Stimulated activated CD4-positive, alpha-beta T cell treated with anti-CD3 and anti-CD28 coated beads, Interleukin-15, amount 100 ng/mL, for 48 hours (primary cell): Measurements from ENCODE around the gene LRMDA.

ENCODE experiments used
- DNase-seq, 2 donors: peaks; one replicate each; pipeline ENCODE4 v3.0.0-alpha.2; 2020; ENCODE audit warnings: low read depth in 2 of 2

Gene LRMDA

DNA sequence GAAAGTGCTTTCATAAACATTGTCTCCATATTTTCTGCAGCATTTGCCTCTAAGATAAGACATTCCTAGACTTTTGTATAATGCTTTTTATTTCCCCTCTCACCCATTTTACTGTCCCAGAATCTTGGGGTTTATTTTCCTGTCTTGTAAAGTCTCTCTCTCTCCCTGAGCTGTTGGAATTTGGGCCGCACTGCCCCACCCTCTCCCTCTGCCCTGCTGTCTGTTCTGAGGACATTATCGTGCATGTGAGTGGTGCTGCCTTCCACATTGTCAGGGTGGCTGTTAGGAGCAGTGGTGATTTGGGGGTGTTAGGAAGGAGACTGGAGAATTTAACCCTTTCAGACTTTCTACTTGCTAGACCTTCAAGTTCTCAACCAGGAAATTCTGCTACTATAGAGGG lies 16.7 kb downstream of the LRMDA start:
- no peak for DNase-seq

DNA sequence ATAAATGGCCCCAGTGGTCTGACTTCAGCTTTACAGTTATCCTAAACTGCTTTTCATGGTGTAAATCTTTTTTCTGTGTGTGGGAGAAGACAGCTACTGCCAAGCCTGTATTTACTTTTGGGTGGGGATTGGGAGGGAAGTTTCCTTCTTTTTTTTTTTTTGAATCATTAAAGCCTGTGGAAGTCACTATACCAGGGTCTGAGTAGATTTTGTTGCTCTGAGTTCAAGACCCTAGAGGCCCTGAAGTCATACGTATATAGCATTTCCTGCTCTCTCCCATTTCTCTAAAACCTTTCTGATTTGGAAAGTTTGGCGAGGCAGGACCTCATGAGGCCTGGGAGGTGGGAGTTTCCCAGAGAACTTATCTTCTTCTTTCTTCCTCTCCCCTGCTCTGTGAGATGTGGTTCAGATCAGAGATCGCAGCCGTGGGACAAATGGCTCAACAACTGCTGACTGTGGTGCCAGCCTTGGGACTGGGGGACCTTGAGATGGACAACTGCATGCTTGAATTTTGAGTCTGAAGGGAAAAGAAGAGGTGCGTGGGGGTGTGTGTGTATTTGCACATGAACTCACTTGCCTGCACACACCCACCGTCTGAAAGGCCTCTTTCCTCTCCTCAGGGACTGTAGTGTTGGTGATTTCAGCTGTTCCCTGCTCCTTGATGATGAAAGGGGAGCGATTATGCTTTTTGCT lies 18.1 kb downstream of the LRMDA start:
- no peak for DNase-seq

DNA sequence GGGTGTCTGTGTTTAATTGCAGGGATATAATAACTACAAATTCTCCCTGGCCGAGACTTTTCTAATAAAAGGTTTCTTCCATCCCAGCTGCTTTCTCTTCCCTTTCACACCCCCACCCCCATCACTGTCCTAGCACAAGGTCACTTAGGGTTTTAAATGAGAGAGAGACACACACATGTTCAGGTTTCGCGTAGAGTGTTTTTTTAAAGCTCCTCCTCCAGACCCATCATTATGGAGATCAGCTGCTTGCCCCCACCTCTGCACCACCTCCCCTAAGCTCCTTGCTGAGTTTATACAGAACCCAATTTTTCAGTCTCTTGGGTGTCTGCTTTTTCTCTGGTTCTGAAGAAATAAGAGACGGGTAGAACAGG lies 18.6 kb downstream of the LRMDA start:
- DNase-seq, result no peak

DNA sequence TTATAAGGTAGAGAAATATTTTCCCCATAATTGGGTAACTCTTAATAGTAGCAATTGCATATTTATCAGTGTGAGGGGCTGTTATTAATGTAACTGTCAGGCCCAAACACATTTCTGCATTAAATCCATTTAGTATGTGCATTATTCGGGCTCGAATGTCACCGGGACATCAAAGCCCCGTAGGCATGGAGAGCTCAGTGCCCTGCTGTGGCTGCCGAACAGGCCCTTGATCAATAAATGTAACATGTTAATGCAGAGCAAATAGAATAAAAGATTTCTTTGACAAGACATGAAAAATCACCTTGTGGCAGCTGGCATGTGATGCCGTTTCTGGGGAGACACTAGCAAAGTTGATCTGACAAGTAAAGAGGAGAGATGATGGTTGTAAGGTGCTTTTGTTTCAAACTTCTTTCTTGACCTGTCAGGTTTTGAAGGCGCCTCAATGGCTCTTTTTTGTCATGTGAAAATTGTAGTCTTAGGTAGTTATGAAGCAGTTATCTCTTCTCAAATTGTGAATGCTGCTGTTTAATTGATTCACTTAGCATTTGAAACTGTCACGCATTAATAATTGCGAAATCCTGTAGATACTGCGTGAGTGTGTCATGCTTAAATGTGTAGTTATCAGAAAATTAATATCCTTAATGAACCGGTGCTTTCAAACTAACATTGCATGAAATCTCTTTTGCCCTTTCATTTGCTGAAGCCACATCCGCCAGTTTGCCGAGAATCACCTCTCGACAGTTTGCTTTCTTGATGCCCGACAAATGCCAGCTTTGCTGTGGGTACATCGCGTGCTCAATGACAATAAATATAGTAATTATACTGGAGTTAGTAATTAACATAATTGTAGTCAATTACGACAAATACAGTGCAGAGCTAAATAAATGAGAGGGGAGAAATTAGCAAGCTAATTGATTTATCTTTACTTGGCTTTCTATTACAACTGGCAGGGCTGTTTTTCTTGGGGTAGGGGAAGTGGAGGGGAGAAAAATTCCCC lies 19.5 kb downstream of the LRMDA start:
- DNase-seq, result no peak

DNA sequence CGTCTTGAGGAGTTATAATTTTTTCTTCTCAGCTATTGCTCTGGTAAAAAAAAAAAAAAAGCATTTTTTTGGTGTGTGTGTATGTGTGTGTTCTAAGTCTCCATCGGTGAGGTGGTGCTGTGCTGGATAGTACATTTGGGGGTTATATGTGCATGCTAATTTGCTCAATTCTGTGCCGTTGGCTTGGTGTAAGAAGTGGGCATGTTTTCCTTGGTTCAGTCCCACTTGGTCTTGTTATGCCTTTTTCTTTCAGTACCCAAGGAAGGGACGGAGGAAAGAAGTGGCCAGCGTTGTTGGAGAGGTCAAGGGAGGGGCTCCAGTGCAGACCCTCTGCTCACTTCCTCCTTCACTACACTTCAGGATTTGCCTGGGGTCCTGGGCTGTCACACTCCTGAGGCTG lies 20.4 kb downstream of the LRMDA start:
- DNase-seq, result no peak

DNA sequence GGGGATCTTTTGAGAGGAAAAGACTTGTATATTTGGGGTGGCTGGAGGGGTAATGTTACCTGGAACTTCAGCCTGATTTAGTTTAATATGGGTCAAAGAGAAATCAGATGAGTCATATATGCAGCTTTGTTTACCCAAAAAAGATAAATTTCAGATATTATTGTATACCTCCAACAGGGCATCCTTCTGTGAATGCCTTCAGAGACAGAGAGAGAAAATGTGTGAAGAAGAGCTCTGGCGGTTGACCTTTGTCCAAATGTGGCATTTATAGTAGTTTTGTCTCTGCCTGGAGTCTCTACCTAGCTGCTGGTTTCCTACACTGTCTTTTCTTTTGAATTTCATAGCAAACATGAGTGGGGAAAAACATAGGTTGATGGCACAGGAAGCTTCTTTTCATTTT lies 21.6 kb downstream of the LRMDA start:
- DNase-seq, result no peak

DNA sequence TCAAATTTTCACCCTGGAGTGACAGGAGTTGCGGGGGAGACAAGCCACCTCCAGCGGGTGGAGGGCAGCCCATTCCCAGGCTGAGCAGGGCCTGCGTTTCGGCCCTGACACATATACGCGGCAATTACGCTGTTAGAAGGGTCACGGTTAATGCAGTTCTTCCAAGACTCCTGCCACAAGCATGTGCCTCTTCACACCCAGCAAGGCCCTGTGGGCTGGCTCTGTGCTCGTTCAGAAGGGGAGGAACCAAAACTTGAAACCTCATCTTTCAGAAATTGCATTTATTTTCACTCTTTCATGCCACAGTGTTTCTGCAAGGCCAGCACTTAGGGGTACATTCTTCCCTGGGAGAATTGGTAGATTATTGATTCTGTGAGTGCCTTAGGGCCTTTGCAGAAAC lies 24.7 kb downstream of the LRMDA start:
- DNase-seq, result no peak

DNA sequence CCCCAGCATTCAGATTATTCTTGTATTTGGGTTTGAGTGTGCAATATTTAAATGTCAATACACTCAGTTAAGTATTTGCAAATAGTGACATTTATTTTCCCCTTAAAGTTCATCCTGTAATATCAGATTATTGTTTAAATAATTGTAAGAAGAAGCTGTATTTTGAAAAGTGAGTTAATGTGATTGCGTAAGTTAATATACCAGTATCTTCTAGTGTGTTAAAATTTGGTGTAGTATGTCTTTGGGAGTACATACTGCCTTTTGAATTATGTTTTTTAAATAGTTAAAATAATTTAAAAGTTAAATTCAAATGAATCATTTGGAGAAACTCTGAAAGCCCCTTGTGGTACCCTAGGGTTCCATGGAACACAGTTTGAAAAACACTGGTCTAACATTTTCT lies 28.6 kb downstream of the LRMDA start:
- no peak for DNase-seq

DNA sequence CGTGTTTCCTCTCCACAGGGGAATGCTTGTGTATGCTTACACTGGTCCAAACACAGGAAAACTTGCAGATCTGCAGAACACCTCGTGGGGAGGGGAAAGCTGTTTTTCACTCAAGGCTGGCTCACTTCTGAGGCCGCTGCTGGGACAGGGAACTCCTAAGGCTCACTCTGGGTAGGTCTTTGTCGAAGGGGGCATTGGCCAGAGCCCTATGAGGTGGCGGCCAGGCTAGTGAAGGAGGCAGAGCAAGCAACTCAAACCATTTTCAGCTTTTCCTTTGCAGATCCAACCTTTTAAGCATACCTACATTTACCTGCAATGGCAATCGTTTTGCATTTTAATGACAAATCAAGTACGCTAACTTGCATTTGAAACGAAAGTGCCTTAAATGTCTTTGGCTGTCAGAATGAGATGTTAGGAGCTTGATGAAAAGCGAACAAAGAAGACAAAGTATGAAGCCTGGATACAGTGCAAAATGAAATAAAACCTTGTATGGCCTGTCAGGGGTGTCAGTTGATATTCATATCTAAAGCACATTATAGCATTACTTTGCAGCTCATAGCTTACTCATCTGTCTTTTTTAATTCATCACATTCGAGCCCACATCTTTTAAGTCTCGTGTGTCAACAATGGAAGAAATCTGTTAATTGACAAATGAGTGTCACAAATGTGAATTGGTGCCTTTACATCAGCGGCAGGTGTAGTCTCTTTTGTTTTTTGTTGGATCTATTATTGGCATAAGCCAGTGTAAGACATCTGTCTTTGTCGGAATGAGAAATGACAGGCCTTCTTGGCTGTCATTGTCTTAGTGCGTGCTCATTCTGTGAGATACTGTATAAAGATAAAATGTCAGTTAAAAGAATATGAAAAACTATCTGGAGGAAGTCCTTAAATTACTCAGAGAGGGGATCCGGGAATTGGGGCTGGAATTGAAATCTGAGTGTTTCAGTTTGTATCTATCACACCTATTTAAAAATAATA lies 30.5 kb downstream of the LRMDA start:
- no peak for DNase-seq

DNA sequence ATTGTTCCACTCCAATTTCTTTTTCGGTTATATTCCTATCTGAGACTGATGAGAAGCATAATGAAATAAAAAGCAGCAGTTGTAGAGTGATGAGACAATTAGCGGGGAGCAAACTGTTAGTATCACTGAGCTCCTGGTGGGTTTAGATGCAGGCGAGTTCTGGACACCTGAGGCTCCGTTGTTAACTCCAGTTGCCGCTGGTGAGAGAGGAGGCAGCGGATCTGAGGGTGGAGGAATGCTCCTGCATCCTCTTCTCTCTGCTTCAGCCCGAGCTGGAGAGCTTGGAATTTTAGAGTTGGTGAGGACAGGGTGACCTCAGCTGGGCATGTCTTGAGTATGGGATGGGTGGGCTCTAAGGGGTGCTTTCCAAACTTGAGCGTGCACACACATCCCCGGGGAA lies 31.4 kb downstream of the LRMDA start:
- no peak for DNase-seq

DNA sequence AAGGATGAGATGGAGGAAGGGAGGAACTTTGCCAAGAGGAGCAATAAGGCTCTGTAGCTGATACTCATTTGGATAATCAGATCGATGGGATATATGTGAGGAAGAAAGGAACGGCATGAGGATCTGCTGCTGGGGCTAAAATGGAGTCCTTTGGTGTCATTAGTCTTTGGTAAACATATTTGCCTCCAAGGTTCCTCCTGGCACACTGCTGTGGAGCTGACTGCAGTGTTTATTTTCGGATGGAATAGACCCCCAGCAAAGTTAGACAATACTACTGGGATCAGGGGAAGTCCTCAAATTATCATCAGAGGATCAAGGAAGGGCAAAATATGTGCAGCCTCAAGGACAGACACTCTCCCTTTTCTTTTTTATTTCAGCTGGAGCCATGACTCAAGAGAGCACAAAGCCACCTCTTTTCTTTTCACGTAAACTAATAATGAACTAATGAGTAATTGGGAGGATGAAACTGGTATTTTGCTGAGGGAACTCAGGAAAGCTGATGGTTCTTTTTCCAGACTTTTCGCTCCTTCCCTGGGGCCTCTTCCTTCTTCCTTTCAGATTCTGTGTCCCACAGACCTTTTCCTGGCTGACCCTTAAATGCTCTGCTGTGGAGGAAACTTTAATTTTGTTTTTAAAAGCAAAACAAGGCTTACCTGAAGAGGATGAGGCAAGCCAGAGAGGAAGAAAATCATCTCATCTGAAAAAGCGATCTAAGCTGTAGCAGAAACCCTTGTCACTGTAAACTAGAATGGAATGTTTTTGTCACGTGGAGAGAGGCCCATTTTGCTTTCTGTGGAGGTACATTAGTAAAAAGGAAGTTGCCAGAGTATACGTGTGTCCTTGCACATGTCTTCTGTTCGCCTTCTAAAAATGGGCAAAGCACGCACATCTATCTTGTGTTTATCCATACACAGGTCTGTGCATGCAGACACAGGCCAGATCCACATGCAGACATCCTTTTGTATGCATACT lies 33.3 kb downstream of the LRMDA start:
- no peak for DNase-seq

DNA sequence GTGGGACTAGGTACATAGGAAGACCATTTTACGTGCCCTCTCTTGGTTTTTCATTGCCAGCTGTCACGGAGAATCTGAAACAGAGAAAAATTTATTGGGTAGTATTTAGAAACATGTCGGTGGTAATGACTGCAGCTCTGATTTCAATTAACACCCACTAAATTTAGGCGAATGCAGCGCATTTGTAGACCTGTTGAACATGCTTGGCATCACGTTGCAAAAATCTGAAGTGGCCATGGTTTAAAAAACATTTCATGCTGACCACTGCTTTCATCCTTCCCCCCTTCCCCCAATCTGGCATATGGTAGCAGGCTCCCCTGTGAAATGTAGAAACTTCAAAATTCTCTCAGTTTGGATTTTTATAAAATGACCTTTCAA lies 34.0 kb downstream of the LRMDA start:
- DNase-seq, result no peak

DNA sequence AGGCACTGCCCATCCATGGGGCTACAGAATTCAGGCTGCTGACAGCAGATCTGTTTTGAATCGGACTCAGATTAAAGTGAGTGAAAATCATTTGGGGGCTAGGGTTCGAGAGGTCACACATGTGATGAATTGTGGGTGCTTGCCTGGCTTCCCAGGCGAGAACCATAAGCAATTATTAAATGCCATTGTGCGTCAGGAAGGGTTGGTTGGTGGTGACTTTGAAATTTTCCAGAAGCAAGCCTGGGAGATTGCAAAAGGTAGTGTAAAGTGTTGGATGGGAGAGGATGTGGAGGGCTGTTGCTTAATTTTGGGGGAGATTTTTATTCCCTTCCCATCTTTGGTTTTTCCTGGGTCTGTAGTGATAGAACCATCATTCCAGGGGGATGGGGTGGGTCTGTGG lies 34.6 kb downstream of the LRMDA start:
- no peak for DNase-seq

DNA sequence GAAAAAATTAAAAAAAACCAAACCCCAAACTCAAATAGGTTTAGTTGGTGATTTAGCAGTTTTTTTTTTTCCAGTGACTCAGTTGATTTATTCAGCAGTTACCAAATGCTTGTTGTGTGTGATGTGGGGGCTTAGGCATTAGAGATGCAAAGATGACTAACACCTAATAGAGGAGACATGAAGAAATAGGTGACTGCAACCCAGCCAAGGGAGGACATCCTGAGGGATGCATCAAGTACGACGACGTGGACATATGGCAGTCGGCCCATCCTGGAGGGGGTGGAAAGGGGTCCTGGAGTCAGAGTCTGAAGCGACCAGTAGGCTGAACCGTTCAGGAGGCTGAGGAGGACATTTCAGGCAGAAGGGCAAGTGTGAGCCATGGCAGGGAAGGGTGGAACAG lies 35.5 kb downstream of the LRMDA start:
- no peak for DNase-seq

DNA sequence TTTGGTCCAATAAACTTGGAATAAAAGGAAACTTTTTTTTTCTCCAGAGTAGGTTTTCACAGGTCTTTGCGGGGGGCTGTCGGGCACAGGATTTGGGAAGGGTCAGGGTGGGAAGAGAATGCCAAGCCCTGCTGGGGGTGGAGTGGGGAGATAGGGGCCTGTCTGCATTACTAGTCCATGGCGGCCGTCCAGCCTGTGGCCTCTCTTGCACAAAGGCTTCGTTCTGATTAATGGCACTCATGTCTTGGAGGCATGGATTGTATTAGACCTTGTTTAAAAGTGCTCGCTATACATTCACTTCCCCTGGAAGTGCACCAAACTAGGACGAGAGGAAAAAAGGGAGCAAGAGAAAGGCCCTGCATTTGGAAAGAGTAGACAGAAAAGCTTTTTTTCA lies 37.2 kb downstream of the LRMDA start:
- DNase-seq, result no peak

DNA sequence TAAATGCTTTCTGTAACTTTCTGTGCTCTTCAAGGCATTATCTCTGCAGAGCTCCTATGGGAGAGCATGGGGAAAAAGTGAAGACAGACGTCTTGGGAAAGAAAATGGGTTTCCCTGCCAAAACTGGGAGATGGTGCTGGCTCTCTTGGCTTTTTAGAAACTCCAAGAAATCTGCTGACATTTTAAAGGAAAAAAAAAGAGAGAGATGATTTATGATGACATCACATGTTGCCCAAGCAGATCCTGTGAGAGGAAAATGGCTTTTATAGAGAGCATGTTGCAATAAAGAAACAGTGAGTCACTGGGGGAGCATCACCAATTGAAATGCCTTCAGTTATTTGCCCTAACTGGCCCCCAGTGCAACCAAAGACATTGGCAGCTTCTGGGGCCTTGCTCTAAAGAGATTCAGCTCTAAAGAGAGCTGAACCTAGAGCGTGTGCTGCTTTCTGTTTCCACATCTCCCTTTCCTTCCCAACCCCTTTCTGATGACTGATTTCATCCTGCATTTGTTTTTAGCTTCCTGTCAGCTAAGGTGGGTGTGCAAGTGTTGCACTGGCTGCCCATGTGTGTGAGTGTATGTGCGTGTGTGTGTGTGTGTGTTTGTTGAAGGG lies 37.7 kb downstream of the LRMDA start:
- DNase-seq, result no peak

DNA sequence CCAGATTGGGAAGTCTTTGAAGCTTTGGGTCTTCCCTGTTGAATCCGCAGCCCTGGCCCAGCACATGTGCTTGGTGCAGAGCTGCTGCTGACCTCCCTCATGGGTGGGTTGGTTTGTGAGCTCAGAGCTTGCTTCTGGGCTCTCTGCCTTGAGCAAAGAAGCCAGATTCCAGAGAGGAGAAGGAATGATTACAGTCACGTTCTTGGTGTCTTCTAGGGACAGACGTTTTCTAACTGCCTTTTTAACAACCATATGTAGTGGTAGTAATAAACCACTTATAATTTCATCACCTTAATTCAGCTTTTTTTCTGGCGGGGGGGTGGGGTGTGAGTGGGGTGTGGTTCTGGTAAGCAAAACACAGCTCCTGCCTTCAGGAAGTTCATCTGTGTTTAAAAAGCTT lies 39.5 kb downstream of the LRMDA start:
- no peak for DNase-seq

DNA sequence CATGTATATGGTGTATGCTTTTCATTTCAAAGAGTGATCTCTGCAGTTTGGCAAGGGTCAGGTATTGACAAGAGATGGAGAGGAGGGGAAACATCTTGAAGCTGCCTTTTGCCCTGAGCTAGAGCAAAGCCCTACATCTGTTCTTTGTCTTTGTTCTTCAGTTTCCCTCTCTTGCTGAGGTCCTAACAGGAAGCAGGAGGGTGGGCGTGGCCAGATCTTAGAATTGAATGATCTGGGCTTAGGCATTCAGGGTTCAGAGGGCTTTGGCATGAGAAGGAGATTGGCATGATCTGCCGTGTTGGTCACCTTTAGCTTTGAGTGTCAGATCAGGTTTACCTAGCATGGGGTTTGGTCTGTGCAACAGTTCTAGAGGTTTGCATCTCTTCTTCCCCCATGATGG lies 41.3 kb downstream of the LRMDA start:
- no peak for DNase-seq

DNA sequence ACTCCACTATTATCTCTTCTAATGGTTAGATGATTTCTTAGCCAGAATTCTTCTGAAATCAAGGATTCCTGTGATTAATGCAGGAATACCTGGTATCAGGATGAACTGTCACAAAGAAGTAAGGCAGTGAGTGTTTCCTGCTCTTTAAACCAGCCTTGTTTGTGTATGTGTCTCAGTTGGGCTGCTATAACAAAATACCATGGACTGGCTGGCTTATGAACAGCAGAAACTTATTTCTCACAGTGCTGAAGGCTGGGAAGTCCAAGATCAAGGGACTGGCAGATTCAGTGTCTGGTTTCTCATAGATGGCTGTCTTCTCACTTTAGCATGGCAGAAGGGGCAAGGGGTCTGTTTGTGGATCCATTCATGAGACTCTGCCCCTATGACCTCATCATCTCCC lies 42.7 kb downstream of the LRMDA start:
- DNase-seq, result no peak

DNA sequence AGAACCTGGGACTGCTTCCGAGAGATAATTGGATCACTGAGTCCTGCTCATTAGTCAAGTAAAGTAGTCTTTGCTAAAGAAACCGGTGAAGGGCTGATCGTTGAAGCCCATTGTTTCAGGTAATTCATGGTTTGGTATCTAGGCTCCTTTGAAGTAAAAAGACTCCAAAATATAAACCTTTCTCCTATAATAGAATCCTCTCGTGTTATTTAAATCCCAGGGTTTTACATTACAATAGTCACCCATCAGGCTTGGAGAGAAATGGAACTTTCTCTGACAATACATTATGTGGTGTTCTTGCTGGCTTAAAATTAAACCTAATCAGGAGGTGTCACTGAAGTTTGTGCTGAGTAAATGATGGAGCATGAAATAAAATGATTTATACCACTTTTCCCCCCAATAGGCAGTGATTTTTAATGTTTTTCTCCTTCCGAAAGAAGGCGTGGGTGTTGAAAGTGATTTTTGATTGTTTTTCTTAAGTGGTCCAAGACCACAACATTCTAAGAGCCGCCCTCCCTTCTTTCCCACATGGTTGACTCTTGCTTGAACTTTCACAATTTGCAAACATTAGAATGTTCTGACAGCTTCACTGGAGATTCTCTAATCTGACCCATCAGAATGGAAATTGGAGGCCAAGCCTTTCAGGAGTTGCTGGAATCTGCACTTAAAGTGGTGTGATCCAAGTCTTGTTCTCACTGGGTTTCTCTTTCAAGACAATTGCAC lies 44.2 kb downstream of the LRMDA start:
- no peak for DNase-seq
